Keratinocyte (primary cell): Measurements from ENCODE around the gene AOAH. TPM values are rescaled to one million over a fixed set of nuclear protein-coding genes. Genes with fewer than 3 reads are reported as not detected.

Experiments
- DNase-seq: peaks from one replicate; pipeline ENCODE4 v3.0.0-alpha.2; 2011; ENCODE audit warnings: low read depth, missing footprints, low spot score
- FAIRE-seq: peaks from 2 replicates; lab custom pipeline; 2011; peaks lifted over from hg19 to GRCh38; lab: Jason Lieb, UNC
- H2AFZ ChIP-seq: 2 replicates; pipeline ENCODE4 v1.6.0; 2012; ENCODE audit warnings: low read length, control low read depth, inconsistent platforms; ENCODE audit not compliant: control insufficient read depth
- H3K27ac ChIP-seq: 2 replicates; pipeline ENCODE4 v1.5.1; 2011; ENCODE audit warnings: low read length; ENCODE audit not compliant: control insufficient read depth, insufficient read depth
- H3K27me3 ChIP-seq: 3 replicates; pipeline ENCODE4 v1.6.0; 2011; ENCODE audit warnings: low read length; ENCODE audit not compliant: control insufficient read depth, insufficient read depth; ENCODE audit errors: extremely low read depth
- H3K36me3 ChIP-seq, 2 experiments: 2 replicates in 1 of 2; 3 replicates in 1 of 2; pipeline ENCODE4 v1.5.1; 2011; ENCODE audit warnings: low read length in 2 of 2, mild to moderate bottlenecking in 1 of 2; ENCODE audit not compliant: control insufficient read depth in 2 of 2, insufficient read depth in 2 of 2; ENCODE audit errors: extremely low read depth in 1 of 2
- H3K4me1 ChIP-seq: 3 replicates; pipeline ENCODE4 v1.5.1; 2011; ENCODE audit warnings: low read length; ENCODE audit not compliant: control insufficient read depth, insufficient read depth; ENCODE audit errors: extremely low read depth
- H3K4me2 ChIP-seq: 3 replicates; pipeline ENCODE4 v1.6.0; 2011; ENCODE audit warnings: low read depth, low read length; ENCODE audit not compliant: control insufficient read depth, insufficient read depth; ENCODE audit errors: extremely low read depth
- H3K4me3 ChIP-seq, 3 experiments: fragments of 200-600 bp in 1 of 3; sonication (generic) in 1 of 3; 2 replicates in 2 of 3; 3 replicates in 1 of 3; pipeline ENCODE4 v1.5.1; 2011 to 2016; ENCODE audit warnings: low read length in 3 of 3, mild to moderate bottlenecking in 3 of 3, control low read depth in 2 of 3, inconsistent platforms in 1 of 3, low read depth in 1 of 3, mixed read lengths in 1 of 3, mixed run types in 1 of 3, moderate library complexity in 1 of 3; ENCODE audit not compliant: control insufficient read depth in 2 of 3, insufficient read depth in 2 of 3; ENCODE audit errors: extremely low read depth in 1 of 3
- H3K79me2 ChIP-seq: 2 replicates; pipeline ENCODE4 v1.6.0; 2012; ENCODE audit warnings: low read length; ENCODE audit not compliant: control insufficient read depth, insufficient read depth
- H3K9ac ChIP-seq: 3 replicates; pipeline ENCODE4 v1.6.0; 2011; ENCODE audit warnings: low read length; ENCODE audit not compliant: control insufficient read depth, insufficient read depth; ENCODE audit errors: extremely low read depth
- H3K9me1 ChIP-seq: 3 replicates; pipeline ENCODE4 v1.6.0; 2011; ENCODE audit warnings: low read length; ENCODE audit not compliant: control insufficient read depth, insufficient read depth; ENCODE audit errors: extremely low read depth
- H3K9me3 ChIP-seq: 2 replicates; pipeline ENCODE4 v1.5.1; 2012; ENCODE audit warnings: low read depth, low read length; ENCODE audit not compliant: control insufficient read depth
- H4K20me1 ChIP-seq: 3 replicates; pipeline ENCODE4 v1.6.0; 2011; ENCODE audit warnings: low read length; ENCODE audit not compliant: control insufficient read depth, insufficient read depth; ENCODE audit errors: extremely low read depth
- CTCF ChIP-seq, 3 experiments: IDR thresholded peaks in 1 of 3; conservative IDR thresholded peaks in 1 of 3; optimal IDR thresholded peaks in 1 of 3; 2 replicates in 2 of 3; 3 replicates in 1 of 3; pipeline versions ENCODE3 to v1.5.1; 2011; ENCODE audit warnings: low read length in 3 of 3, mild to moderate bottlenecking in 3 of 3, moderate library complexity in 2 of 3, control low read depth in 1 of 3, inconsistent platforms in 1 of 3; ENCODE audit not compliant: insufficient read depth in 2 of 3; ENCODE audit errors: extremely low read depth in 1 of 3
- EZH2 ChIP-seq: IDR thresholded peaks from one replicate; pipeline ENCODE4 v1.6.1; 2012; ENCODE audit warnings: inconsistent platforms, mild to moderate bottlenecking, low read length, moderate library complexity
- dilution Hi-C: fragments of 300-500 bp; cut with MboI; formaldehyde crosslinking; loops from one replicate; pipeline ENCODE4 v1.7.0; 2020; ENCODE audit warnings: low sequenced_read_pairs; ENCODE audit not compliant: extremely low pct_ligation_motif_present
- polyA plus RNA-seq, 5 experiments: library from polyadenylated mRNA; depleted of rRNA in 3 of 5; stranded (reverse) in 3 of 5; stranded (forward) in 1 of 5; unstranded in 1 of 5; fragments of >200 nt; gene quantifications; 1 replicate in 1 of 5; 2 replicates in 3 of 5; 3 replicates in 1 of 5; pipeline versions ENCODE4 v1.2.1 to v1.2.3, GENCODE V29; 2011 to 2012; ENCODE audit warnings: missing spikeins in 2 of 5, low read depth in 1 of 5, low replicate concordance in 1 of 5

Gene AOAH
- polyA plus RNA-seq, 1 donor (not counting 4 experiments of a cell fraction or from before 2014, with no cell fraction given) = 0.43 TPM

- H4K20me1 ChIP-seq = no peaks in the 10 kb centered on the region
- H3K4me1 ChIP-seq = peaks cover 4% of the 10 kb centered on the region
- no peaks in the 10 kb centered on the region for H3K9me3 ChIP-seq
- no peak overlapping the region for H3K9ac ChIP-seq
- no peak overlapping the region for H3K27ac ChIP-seq
- no peak overlapping the region for H2AFZ ChIP-seq
- dilution Hi-C loops = no loop called here
- no peak for FAIRE-seq
- H3K4me3 ChIP-seq = no peak overlapping the region
- no peak overlapping the region for H3K4me2 ChIP-seq
- H3K27me3 ChIP-seq = no peaks in the 10 kb centered on the region
- H3K36me3 ChIP-seq = no peaks in the 10 kb centered on the region
- peak; percentile 35 for DNase-seq
- TF ChIP-seq EZH2 (no peak), CTCF (optimal IDR thresholded peaks at IDR 0.05 in 1 of 3, IDR thresholded peaks at IDR 0.05 in 1 of 3, conservative IDR thresholded peaks at IDR 0.05 in 1 of 3; ENCODE audit: extremely low read depth in 1 of 3, insufficient read depth in 2 of 3, low read length in 3 of 3) (no peak)
- H3K9me1 ChIP-seq = no peaks in the 10 kb centered on the region
- H3K79me2 ChIP-seq = no peaks in the 10 kb centered on the region
These were observed 188.2 kb downstream of the AOAH start for GRCh38 chr7:36535866-36536664.

GRCh38 chr7:36533717-36534116 lies 190.6 kb downstream of the AOAH start:
- H3K9me1 ChIP-seq = no peaks in the 10 kb centered on the region
- no peak for TF ChIP-seq EZH2
- TF ChIP-seq CTCF (optimal IDR thresholded peaks at IDR 0.05 in 1 of 3, IDR thresholded peaks at IDR 0.05 in 1 of 3, conservative IDR thresholded peaks at IDR 0.05 in 1 of 3; ENCODE audit: extremely low read depth in 1 of 3, insufficient read depth in 2 of 3, low read length in 3 of 3) = no peak
- no peaks in the 10 kb centered on the region for H3K27me3 ChIP-seq
- H3K4me1 ChIP-seq = peaks cover 4% of the 10 kb centered on the region
- H4K20me1 ChIP-seq = no peaks in the 10 kb centered on the region
- H2AFZ ChIP-seq = no peak overlapping the region
- H3K4me3 ChIP-seq = no peak overlapping the region
- no peak overlapping the region for H3K4me2 ChIP-seq
- DNase-seq (no peak), FAIRE-seq (no peak)
- no peak overlapping the region for H3K27ac ChIP-seq
- no peaks in the 10 kb centered on the region for H3K9me3 ChIP-seq
- H3K9ac ChIP-seq = no peak overlapping the region
- no peaks in the 10 kb centered on the region for H3K79me2 ChIP-seq
- dilution Hi-C loops = no loop called here
- no peaks in the 10 kb centered on the region for H3K36me3 ChIP-seq
